WTC11 (cell line): Measurements from ENCODE around the gene CCDC28A. TPM values are rescaled to one million over a fixed set of nuclear protein-coding genes. Genes with fewer than 3 reads are reported as not detected.

Source experiments
- ATAC-seq: fragments of 200-7000 bp; cut with Tn5 transposase; 2 replicates; pipeline ENCODE4 v1.10.0; 2021; ENCODE audit warnings: mild to moderate bottlenecking, moderate library complexity
- CTCF ChIA-PET: fragments of 300-600 bp; sonication (Branson Sonifier 250); formaldehyde crosslinking; loops from one replicate; lab custom pipeline; 2021; ENCODE audit warnings: antibody characterized with exemption; lab: Charles Lee
- POLR2A ChIA-PET: fragments of 350-600 bp; sonication (Branson Sonifier 250); formaldehyde crosslinking; loops from one replicate; lab custom pipeline; 2021; ENCODE audit warnings: antibody characterized with exemption; lab: Charles Lee
- DNase-seq: peaks from one replicate; pipeline ENCODE4 v3.0.0; 2021; ENCODE audit warnings: low spot score
- H3K27ac Mint-ChIP-seq: 2 replicates; pipeline ENCODE4 v1.8.0; 2021; ENCODE audit warnings: mixed read lengths
- H3K27me3 Mint-ChIP-seq: 2 replicates; pipeline ENCODE4 v1.8.0; 2021; ENCODE audit warnings: low read depth, mild to moderate bottlenecking, moderate library complexity, mixed read lengths
- H3K36me3 Mint-ChIP-seq: 2 replicates; pipeline ENCODE4 v1.8.0; 2021; ENCODE audit warnings: mixed read lengths
- H3K4me1 Mint-ChIP-seq: 2 replicates; pipeline ENCODE4 v1.8.0; 2022; ENCODE audit warnings: mixed read lengths
- H3K4me3 Mint-ChIP-seq: 2 replicates; pipeline ENCODE4 v1.8.0; 2021; ENCODE audit warnings: mild to moderate bottlenecking, moderate library complexity, mixed read lengths
- H3K9me3 Mint-ChIP-seq: 2 replicates; pipeline ENCODE4 v1.8.0; 2021; ENCODE audit warnings: mixed read lengths
- AR ChIP-seq: fragments of 250-450 bp; sonication (Bioruptor Pico); IDR thresholded peaks from 2 replicates; pipeline ENCODE4 v1.9.0; 2021; ENCODE audit warnings: mild to moderate bottlenecking
- CTCF ChIP-seq: fragments of 200-600 bp; IDR thresholded peaks from 2 replicates; pipeline ENCODE4 v1.8.0; 2022; ENCODE audit warnings: antibody characterized with exemption
- FOXJ3 ChIP-seq: sonication (generic); formaldehyde crosslinking; IDR thresholded peaks from 2 replicates; pipeline ENCODE4 v1.9.0; 2021; ENCODE audit warnings: missing genetic modification reagents, mild to moderate bottlenecking, borderline replicate concordance
- IRF2 ChIP-seq: sonication (generic); formaldehyde crosslinking; IDR thresholded peaks from 2 replicates; pipeline ENCODE4 v1.8.0; 2022; ENCODE audit warnings: low read depth, missing genetic modification reagents, borderline replicate concordance
- JUN ChIP-seq: sonication (generic); formaldehyde crosslinking; IDR thresholded peaks from 2 replicates; pipeline ENCODE4 v1.8.0; 2023; ENCODE audit warnings: mild to moderate bottlenecking, missing genetic modification reagents
- RORB ChIP-seq: fragments of 250-450 bp; sonication (Bioruptor Pico); IDR thresholded peaks from 2 replicates; pipeline ENCODE4 v1.9.0; 2021; ENCODE audit warnings: mild to moderate bottlenecking
- SOX15 ChIP-seq: fragments of 250-450 bp; sonication (Bioruptor Pico); IDR thresholded peaks from 2 replicates; pipeline ENCODE4 v1.9.0; 2021; ENCODE audit warnings: mild to moderate bottlenecking
- ZNF263 ChIP-seq: sonication (generic); formaldehyde crosslinking; IDR thresholded peaks from 2 replicates; pipeline ENCODE4 v1.8.1; 2022; ENCODE audit warnings: low read depth, mild to moderate bottlenecking, moderate library complexity, missing genetic modification reagents
- ZNF317 ChIP-seq: sonication (generic); formaldehyde crosslinking; IDR thresholded peaks from 2 replicates; pipeline ENCODE4 v1.8.1; 2023; ENCODE audit warnings: low read depth, mild to moderate bottlenecking, moderate library complexity, missing genetic modification reagents, borderline replicate concordance
- ZSCAN18 ChIP-seq: fragments of 250-450 bp; sonication (Bioruptor Pico); IDR thresholded peaks from 2 replicates; pipeline ENCODE4 v2.1.2; 2022; ENCODE audit warnings: mild to moderate bottlenecking, moderate library complexity
- total RNA-seq: library from RNA; stranded (reverse); gene quantifications from 3 replicates; pipeline ENCODE4 v1.2.3, GENCODE V29; 2021
- TF ChIP-seq, protein P1 (sequence below): sonication (generic); formaldehyde crosslinking; IDR thresholded peaks from 2 replicates; pipeline ENCODE4 v1.8.0; 2022; ENCODE audit warnings: missing genetic modification reagents
- TF ChIP-seq, protein P2 (sequence below): sonication (generic); formaldehyde crosslinking; IDR thresholded peaks from 2 replicates; pipeline ENCODE4 v1.8.1; 2023; ENCODE audit warnings: mild to moderate bottlenecking, missing genetic modification reagents
- TF ChIP-seq, protein P3 (sequence below): fragments of 250-450 bp; sonication (Bioruptor Pico); conservative IDR thresholded peaks from 2 replicates; pipeline ENCODE4 v1.9.0; 2021; ENCODE audit warnings: mild to moderate bottlenecking
- TF ChIP-seq, protein P4 (sequence below): sonication (generic); formaldehyde crosslinking; IDR thresholded peaks from 2 replicates; pipeline ENCODE4 v1.8.1; 2022; ENCODE audit warnings: low read depth, mild to moderate bottlenecking, moderate library complexity, missing genetic modification reagents, borderline replicate concordance

The CCDC28A gene
- total RNA-seq, 1 experiment from 2014 or later: 8.7 TPM

DNA sequence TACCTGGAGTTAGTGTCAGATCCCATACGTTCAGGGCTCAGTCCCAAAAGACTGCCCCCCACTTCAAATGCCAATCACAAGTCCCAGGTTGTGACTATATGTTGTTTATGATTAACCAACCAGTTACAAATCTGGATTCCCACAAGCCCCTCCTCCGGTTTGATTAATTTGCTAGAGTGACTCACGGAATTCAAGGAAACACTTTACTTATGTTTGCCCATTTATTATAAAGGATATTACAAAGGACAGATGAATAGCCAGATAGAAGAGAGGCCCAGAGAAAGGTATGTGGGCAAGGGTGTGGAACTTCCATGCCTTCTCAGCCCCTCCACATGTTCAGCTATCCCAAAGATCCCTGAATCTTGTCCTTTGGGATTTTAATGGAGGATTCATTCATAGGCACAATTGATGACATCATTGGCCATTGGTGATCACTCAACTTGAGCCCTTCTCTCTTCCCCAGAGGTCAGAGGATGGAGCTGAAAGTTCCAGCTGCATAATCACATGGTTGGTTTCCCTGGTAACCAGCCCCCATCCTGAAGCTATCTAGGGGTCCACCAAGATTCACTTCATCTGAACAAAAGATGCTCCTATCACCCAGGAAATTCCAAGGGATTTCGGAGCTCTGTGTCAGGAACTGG, 24.4 kb downstream of the CCDC28A start:
- no peak overlapping the region for H3K4me3 Mint-ChIP-seq
- H3K27me3 Mint-ChIP-seq: peaks cover 8% of the 10 kb centered on the region; the same call in 1 of the 2 replicates
- DNase-seq: no peak
- H3K9me3 Mint-ChIP-seq: peaks cover 9% of the 10 kb centered on the region; the same call in 1 of the 2 replicates
- no peak for ATAC-seq
- ChIA-PET POLR2A (no interaction called here), CTCF (no interaction called here)
- no peaks in the 10 kb centered on the region for H3K36me3 Mint-ChIP-seq
- peaks cover 8% of the 10 kb centered on the region; the same call in 1 of the 2 replicates for H3K4me1 Mint-ChIP-seq
- no peak overlapping the region for H3K27ac Mint-ChIP-seq
- TF ChIP-seq, protein P1, sequence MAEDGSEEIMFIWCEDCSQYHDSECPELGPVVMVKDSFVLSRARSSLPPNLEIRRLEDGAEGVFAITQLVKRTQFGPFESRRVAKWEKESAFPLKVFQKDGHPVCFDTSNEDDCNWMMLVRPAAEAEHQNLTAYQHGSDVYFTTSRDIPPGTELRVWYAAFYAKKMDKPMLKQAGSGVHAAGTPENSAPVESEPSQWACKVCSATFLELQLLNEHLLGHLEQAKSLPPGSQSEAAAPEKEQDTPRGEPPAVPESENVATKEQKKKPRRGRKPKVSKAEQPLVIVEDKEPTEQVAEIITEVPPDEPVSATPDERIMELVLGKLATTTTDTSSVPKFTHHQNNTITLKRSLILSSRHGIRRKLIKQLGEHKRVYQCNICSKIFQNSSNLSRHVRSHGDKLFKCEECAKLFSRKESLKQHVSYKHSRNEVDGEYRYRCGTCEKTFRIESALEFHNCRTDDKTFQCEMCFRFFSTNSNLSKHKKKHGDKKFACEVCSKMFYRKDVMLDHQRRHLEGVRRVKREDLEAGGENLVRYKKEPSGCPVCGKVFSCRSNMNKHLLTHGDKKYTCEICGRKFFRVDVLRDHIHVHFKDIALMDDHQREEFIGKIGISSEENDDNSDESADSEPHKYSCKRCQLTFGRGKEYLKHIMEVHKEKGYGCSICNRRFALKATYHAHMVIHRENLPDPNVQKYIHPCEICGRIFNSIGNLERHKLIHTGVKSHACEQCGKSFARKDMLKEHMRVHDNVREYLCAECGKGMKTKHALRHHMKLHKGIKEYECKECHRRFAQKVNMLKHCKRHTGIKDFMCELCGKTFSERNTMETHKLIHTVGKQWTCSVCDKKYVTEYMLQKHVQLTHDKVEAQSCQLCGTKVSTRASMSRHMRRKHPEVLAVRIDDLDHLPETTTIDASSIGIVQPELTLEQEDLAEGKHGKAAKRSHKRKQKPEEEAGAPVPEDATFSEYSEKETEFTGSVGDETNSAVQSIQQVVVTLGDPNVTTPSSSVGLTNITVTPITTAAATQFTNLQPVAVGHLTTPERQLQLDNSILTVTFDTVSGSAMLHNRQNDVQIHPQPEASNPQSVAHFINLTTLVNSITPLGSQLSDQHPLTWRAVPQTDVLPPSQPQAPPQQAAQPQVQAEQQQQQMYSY: no peak
- TF ChIP-seq, protein P2, sequence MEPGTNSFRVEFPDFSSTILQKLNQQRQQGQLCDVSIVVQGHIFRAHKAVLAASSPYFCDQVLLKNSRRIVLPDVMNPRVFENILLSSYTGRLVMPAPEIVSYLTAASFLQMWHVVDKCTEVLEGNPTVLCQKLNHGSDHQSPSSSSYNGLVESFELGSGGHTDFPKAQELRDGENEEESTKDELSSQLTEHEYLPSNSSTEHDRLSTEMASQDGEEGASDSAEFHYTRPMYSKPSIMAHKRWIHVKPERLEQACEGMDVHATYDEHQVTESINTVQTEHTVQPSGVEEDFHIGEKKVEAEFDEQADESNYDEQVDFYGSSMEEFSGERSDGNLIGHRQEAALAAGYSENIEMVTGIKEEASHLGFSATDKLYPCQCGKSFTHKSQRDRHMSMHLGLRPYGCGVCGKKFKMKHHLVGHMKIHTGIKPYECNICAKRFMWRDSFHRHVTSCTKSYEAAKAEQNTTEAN (CRISPR knock-in tag): no peak
- no peak for TF ChIP-seq FOXJ3
- TF ChIP-seq CTCF: no peak
- TF ChIP-seq JUN (CRISPR knock-in tag): no peak
- TF ChIP-seq SOX15 (CRISPR knock-in tag): no peak
- TF ChIP-seq IRF2 (CRISPR knock-in tag): no peak
- no peak for TF ChIP-seq ZSCAN18
- no peak for TF ChIP-seq RORB (CRISPR knock-in tag)

DNA sequence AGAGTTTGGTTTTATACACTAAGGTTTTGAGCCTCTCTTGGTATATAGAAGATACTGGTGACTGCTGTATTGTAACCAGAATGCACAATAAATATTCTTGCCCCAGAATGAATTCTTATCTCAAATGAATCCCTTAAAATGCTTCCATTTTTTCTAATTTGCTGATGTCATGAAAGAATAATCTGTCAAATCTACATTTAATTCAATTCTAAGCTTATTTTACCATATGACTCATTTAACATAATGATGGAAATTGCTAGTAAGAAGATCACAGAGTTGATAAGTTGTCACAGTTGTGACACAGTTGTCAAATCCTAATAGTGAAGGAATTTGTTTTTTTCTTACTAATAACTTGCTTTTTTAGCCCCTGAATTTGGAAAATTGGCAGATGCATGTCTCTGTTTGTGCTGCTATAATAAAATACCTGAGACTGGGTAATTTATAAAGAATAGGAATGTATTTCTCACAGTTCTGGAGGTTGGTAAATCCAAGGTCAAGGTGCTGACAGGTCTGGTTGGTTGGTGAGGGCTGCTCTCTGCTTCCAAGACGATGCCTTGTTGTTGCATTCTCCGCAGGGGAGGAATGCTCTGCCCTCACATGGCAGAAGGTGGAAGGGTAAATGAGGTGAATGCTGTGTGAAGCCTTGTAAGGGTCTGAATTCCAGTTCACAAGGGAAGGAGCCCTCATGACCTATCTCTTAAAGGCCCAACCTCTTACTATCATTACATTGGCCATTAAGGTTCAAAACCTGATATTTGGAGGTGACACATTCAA, 27.0 kb downstream of the CCDC28A start:
- Mint-ChIP-seq H3K4me3 (no peak overlapping the region), H3K9me3 (peaks cover 9% of the 10 kb centered on the region; the same call in 1 of the 2 replicates), H3K36me3 (no peaks in the 10 kb centered on the region), H3K27ac (no peak overlapping the region), H3K27me3 (peaks cover 8% of the 10 kb centered on the region), H3K4me1 (peaks cover 8% of the 10 kb centered on the region; the same call in 1 of the 2 replicates)
- ATAC-seq (peak; percentile 70), DNase-seq (peak; percentile 45)
- CTCF ChIA-PET: interaction anchor here (1.0 kb wide), 1 partner anchor 15 kb away, joined by 3 read pairs; no protein-coding TSS in a partner anchor
- POLR2A ChIA-PET: no interaction called here
- TF ChIP-seq, protein P3, sequence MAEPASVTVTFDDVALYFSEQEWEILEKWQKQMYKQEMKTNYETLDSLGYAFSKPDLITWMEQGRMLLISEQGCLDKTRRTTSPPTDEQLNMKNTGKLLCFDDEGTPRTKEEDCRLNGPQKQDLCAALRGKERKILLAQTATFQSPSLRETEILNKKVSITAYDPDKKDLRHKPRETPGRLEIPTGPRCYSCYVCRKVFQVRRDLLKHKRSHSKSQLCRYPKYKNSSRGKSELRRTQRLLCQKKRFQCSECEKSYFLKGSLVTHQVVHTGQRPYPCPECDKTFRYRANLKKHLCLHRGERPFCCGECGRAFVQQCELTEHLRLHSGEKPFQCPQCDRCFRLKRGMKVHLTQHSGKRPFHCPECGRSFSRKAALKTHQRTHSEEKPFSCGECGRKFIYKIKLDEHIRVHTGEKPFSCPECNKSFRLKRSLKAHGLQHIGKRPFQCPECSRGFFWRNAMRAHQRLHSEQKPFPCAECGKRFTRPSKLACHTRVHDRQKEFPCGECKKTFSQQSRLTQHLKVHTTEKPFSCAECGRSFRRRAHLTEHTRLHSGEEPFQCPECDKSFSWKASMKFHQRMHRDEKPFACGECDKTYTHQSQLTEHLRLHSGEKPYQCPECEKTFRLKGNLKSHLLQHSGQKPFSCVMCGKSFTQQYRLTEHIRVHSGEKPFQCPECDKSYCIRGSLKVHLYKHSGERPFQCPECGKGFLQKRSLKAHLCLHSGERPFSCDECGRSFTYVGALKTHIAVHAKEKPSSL (CRISPR knock-in tag): peak; percentile 86
- TF ChIP-seq, protein P4, sequence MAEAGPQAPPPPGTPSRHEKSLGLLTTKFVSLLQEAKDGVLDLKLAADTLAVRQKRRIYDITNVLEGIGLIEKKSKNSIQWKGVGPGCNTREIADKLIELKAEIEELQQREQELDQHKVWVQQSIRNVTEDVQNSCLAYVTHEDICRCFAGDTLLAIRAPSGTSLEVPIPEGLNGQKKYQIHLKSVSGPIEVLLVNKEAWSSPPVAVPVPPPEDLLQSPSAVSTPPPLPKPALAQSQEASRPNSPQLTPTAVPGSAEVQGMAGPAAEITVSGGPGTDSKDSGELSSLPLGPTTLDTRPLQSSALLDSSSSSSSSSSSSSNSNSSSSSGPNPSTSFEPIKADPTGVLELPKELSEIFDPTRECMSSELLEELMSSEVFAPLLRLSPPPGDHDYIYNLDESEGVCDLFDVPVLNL: no peak
- TF ChIP-seq AR (CRISPR knock-in tag) (no peak), ZNF317 (no peak), ZNF263 (CRISPR knock-in tag) (no peak)
